ENCODE data around the gene MAML2.

MAML2 gene

GRCh38 chr11:95996621-95997235 lies 346.3 kb downstream of the MAML2 start:
- TF ChIP-seq CTCF (IDR thresholded peaks at IDR 0.05; ENCODE audit: low read depth, low read length), result no peak
- H3K4me3 ChIP-seq (ENCODE audit: low read depth, low read length), result no peak overlapping the region

GRCh38 chr11:95994329-95994728 lies 348.7 kb downstream of the MAML2 start:
- no peak overlapping the region for H3K4me3 ChIP-seq (ENCODE audit: low read depth, low read length)
- TF ChIP-seq CTCF (IDR thresholded peaks at IDR 0.05; ENCODE audit: low read depth, low read length), result no peak

GRCh38 chr11:95993438-95994298 lies 349.3 kb downstream of the MAML2 start:
- no peak for TF ChIP-seq CTCF (IDR thresholded peaks at IDR 0.05; ENCODE audit: low read depth, low read length)
- no peak overlapping the region for H3K4me3 ChIP-seq (ENCODE audit: low read depth, low read length)

- TF ChIP-seq CTCF (IDR thresholded peaks at IDR 0.05; ENCODE audit: low read depth, low read length), result no peak
Measured at GRCh38 chr11:95991545-95991944, 351.4 kb downstream of the MAML2 start.

GRCh38 chr11:95991101-95991500 lies 351.9 kb downstream of the MAML2 start:
- TF ChIP-seq CTCF (IDR thresholded peaks at IDR 0.05; ENCODE audit: low read depth, low read length), result no peak
- no peak overlapping the region for H3K4me3 ChIP-seq (ENCODE audit: low read depth, low read length)

More at GRCh38 chr11:95991545-95991944, 351.4 kb downstream of the MAML2 start:
- H3K4me3 ChIP-seq (ENCODE audit: low read depth, low read length), result no peak overlapping the region

DNA sequence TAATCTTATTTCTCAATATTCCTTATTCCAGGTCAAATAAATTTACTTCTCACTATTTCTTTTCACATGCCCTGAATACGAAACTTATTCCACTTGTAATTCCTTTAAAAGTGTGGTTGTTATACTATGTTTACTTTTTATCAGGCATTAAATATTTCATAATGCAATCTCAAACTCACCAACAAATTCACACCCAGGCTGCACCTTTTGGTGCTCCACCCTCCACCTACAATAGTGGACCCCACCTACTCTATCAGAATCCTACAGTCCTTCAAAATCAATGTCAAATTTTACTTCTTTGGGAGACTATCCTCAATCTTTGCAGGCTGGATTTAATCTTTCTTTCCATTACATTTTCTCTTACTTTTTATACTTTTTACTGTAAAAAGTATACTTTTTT lies 353.2 kb downstream of the MAML2 start:
- TF ChIP-seq CTCF (IDR thresholded peaks at IDR 0.05; ENCODE audit: low read depth, low read length), result no peak
- H3K4me3 ChIP-seq (ENCODE audit: low read depth, low read length), result no peak overlapping the region

DNA sequence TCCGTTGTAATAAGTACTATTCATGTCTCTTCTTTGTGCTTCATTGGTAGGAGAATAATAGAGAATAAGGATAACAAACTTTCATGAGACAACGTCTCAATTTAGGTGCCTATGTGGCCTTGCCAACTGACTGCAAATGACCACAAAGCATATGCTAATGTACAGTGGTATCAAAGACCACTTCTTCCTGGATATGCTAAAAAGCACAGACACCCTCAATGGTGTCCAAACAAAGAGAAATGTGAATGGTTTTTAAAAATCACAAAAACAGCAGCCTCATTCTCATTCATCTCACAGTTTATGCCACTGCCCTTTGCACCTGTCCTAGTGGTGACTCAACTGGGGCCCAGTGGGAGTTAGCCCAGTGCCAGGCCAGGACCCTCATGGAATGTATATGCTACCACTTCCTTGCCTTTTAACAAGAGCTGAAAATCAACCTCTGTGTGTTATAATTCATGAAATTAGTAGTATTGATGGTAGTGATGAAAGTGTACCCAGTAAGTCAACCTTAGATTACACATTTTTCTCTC lies 353.9 kb downstream of the MAML2 start:
- TF ChIP-seq CTCF (IDR thresholded peaks at IDR 0.05; ENCODE audit: low read depth, low read length), result no peak
- H3K4me3 ChIP-seq (ENCODE audit: low read depth, low read length), result no peak overlapping the region

Measured in WI38 (cell line).